Measurements from ENCODE around the gene WNT11.
A peak's percentile ranks its signal among the peaks of the same experiment; 100 is the strongest.

The WNT11 gene

GRCh38 chr11:76219243-76219642 lies 12.9 kb upstream of the WNT11 start:
- Mint-ChIP-seq H3K36me3 (no peaks in the 10 kb centered on the region), H3K4me3 (no peak overlapping the region), H3K9me3 (no peaks in the 10 kb centered on the region), H3K4me1 (no peaks in the 10 kb centered on the region), H3K27ac (no peak overlapping the region), H3K27me3 (peaks cover 6% of the 10 kb centered on the region)
- DNase-seq (ENCODE audit: low spot score in 2 of 2): no peak
- no peak for ATAC-seq (ENCODE audit: low read depth)

DNA sequence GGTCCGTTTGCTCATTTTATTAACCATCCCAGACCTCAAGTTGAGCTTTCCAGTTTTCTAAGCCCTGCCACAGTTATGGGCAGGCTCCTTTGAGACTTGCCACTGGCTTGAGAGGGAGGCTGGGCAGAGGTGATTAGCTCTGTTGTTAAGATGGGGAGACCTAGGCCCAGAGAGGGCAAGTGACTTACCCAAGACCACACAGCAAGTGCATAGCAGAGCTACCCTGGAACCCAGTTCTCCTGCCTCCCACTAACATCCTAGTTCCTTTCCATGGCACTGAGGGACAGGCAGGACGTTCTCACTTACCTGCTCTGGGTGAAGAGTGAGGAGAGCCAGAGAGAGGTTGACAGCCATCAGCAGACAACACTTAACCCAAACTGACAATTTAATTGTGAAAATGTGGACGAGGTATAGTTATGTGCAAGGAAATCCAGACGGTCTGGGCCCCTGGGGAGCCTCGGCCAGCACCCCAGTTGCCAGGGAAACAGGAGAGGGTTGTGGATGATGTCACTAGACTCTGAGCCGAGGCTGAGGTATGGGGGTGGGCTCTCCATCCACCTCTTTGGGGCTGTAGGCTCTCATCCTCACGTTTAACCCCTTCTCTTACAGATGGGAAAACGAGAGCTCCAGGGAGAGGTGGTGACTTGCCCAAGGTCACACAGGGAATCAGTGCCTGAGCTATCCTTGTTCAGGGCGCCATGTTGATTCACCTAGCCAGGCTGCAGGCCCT lies 12.3 kb upstream of the WNT11 start:
- Mint-ChIP-seq H3K27me3 (peaks cover 6% of the 10 kb centered on the region), H3K4me3 (no peak overlapping the region), H3K27ac (no peak overlapping the region), H3K9me3 (no peaks in the 10 kb centered on the region), H3K36me3 (no peaks in the 10 kb centered on the region), H3K4me1 (no peaks in the 10 kb centered on the region)
- ATAC-seq (ENCODE audit: low read depth) (no peak), DNase-seq (ENCODE audit: low spot score in 2 of 2) (no peak)

- Mint-ChIP-seq H3K4me1 (peaks cover 2% of the 10 kb centered on the region), H3K27me3 (peaks cover 6% of the 10 kb centered on the region), H3K36me3 (no peaks in the 10 kb centered on the region), H3K4me3 (no peak overlapping the region), H3K27ac (no peak overlapping the region), H3K9me3 (no peaks in the 10 kb centered on the region)
- no peak for DNase-seq (ENCODE audit: low spot score in 2 of 2)
- ATAC-seq (ENCODE audit: low read depth): no peak
Observed at GRCh38 chr11:76217653-76218160, 11.4 kb upstream of the WNT11 start.

DNA sequence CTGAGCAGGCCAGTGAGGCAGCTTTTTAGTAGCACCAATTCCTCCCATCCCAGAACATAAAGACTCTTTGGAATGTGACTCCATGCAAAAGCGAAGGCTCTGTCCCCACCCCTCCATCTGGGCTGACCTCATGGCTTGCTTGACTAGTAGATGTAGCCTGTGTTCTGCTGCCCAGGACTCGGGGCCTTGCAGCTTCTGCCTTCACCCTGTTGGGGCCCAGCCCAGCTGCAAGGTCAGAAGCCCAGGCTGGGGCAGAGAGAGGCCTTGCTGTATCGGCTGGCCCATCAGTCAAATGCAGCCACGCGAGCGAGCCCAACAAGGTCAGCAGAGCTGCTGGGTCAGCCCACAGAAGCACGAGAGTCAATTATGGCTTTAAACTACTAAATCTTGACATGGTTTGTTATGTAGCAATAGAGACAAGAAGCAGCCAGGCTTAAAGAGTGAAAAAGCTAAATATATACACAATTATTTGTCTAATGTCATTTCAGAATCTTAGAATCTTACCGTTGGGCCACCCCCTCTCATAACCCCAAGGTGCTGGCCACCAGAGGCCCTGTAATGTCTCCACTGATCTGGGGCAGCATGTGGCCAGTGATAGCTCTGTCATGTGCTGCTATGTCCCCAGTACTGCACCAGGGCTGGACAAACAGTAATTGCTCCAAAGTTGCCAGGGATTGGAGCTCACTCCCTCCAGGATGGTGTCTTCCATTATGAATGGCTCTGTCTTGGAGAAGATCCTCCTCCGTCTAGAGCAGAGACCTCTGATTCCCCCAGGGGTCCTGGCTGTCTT lies 10.4 kb upstream of the WNT11 start:
- H3K27ac Mint-ChIP-seq: no peak overlapping the region

GRCh38 chr11:76215941-76216340 lies 9.6 kb upstream of the WNT11 start:
- Mint-ChIP-seq H3K9me3 (no peaks in the 10 kb centered on the region), H3K27ac (no peak overlapping the region), H3K36me3 (no peaks in the 10 kb centered on the region), H3K27me3 (peaks cover 10% of the 10 kb centered on the region), H3K4me1 (peaks cover 2% of the 10 kb centered on the region), H3K4me3 (no peak overlapping the region)
- ATAC-seq (ENCODE audit: low read depth) (no peak), DNase-seq (ENCODE audit: low spot score in 2 of 2) (no peak)

More for the DNA sequence above, 10.4 kb upstream of the WNT11 start:
- Mint-ChIP-seq H3K27me3 (peaks cover 8% of the 10 kb centered on the region), H3K4me1 (peaks cover 2% of the 10 kb centered on the region), H3K36me3 (no peaks in the 10 kb centered on the region), H3K9me3 (no peaks in the 10 kb centered on the region), H3K4me3 (no peak overlapping the region)
- no peak for DNase-seq (ENCODE audit: low spot score in 2 of 2)
- ATAC-seq (ENCODE audit: low read depth): no peak

DNA sequence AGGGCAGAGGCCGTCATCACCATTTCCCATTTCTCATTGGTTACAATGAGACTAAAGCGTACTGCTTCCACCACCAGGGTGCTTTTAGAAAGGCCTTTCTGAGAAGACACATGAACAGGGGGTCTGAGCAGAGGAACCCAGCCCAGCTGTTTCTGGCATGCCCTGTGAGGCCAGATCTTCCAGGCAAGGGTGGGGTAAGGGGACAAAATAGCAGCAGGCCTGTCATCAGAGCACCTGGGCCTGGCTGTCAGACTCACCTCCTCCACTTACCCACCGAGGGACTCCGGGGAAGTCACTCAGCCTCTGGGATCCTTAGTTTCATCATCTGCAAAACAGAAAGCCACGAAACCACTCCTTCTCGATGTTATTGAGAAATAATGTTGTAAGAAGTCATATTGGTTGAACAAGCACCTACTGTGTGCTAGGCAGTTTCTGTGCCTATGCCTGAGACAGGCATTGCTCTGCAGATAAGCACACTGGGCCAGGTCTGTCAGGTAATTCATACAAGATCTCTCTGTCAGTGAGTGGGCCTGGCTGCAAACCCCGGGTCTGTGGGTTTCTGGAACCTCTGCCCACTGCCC lies 8.8 kb upstream of the WNT11 start:
- Mint-ChIP-seq H3K36me3 (no peaks in the 10 kb centered on the region), H3K27ac (no peak overlapping the region), H3K4me1 (peaks cover 4% of the 10 kb centered on the region), H3K27me3 (peaks cover 11% of the 10 kb centered on the region), H3K9me3 (no peaks in the 10 kb centered on the region), H3K4me3 (no peak overlapping the region)
- ATAC-seq (ENCODE audit: low read depth): no peak
- no peak for DNase-seq (ENCODE audit: low spot score in 2 of 2)

DNA sequence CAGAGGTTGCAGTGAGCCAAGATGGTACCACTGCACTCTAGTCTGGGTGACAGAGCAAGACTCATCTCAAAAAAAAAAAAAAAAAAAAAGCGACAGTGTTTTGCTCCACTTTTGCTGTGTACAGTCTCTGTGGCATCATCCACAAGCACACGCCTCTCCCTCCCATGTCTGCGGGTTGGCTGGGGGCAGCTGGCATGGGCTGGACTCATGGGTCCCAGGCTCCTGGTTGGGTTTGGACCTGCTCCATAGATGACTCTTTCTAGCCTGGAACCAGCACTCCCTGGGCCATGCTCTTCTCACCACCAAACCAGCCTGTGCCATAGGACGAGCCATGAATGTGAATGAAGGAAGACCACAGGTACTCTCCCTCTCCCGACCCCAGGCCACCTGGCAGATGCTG lies 7.9 kb upstream of the WNT11 start:
- DNase-seq (ENCODE audit: low spot score in 2 of 2): no peak
- Mint-ChIP-seq H3K4me3 (no peak overlapping the region), H3K27ac (no peak overlapping the region), H3K36me3 (no peaks in the 10 kb centered on the region), H3K4me1 (peaks cover 4% of the 10 kb centered on the region), H3K9me3 (no peaks in the 10 kb centered on the region), H3K27me3 (peaks cover 8% of the 10 kb centered on the region)
- ATAC-seq (ENCODE audit: low read depth): no peak

GRCh38 chr11:76212086-76213035 lies 6.1 kb upstream of the WNT11 start:
- Mint-ChIP-seq H3K9me3 (no peaks in the 10 kb centered on the region), H3K27me3 (peaks cover 5% of the 10 kb centered on the region), H3K4me3 (no peak overlapping the region), H3K27ac (no peak overlapping the region), H3K36me3 (no peaks in the 10 kb centered on the region), H3K4me1 (peaks cover 4% of the 10 kb centered on the region)
- DNase-seq (ENCODE audit: low spot score in 2 of 2) (no peak), ATAC-seq (ENCODE audit: low read depth) (no peak)

GRCh38 chr11:76210931-76211851 lies 4.9 kb upstream of the WNT11 start:
- Mint-ChIP-seq H3K9me3 (no peaks in the 10 kb centered on the region), H3K4me1 (peaks cover 8% of the 10 kb centered on the region), H3K27me3 (peaks cover 7% of the 10 kb centered on the region), H3K4me3 (peak overlapping the region; percentile 50), H3K36me3 (no peaks in the 10 kb centered on the region), H3K27ac (no peak overlapping the region)
- ATAC-seq (ENCODE audit: low read depth) (no peak), DNase-seq (ENCODE audit: low spot score in 2 of 2) (peak in 1 of 2 donors; percentile 36)

DNA sequence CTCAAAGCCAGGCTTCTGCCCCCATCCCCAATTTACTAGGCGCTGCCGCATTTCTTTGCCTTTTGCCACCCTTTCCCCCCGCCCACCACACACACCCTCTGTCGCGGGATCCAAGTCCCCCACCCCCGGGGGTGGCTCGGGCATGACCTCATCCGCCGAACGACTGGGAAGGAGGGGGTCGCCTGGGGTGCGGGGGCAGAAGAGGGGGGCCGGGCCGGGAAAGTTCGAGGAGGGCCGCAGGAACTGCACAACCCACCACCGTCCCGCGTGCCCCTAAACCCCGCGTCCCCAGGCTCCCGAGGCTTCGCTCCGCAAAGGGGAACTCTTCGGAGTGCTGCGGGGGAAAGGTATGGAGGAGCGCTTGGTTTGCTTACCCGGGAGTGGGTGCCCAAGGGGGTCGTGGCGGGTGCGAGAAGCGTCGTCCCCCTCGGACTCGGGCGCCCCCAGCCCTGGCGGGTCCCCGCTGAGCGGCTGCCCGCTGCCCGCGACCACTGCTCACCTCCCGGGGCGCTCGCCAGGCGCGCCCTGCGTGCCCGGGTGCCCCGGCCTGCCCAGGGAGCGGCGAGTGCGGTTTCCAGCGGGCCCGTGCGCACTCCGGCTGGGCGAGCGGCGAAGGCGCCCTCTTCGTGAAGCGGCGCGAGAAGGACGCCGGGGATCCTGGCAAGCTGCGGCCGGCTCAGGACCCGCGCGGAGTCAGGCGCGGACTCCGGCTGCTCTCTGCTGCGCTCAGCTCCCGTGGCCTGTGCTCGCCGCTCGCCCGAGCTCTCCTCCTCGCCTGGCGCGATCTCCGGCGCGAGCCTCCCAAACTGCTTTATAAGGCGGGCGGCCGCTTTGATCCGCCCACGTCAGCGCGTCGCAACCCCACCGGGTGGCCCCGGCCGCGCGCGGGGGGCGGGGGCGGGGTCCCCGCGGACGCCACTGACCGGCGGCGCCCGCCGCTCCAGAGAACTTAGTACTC lies 4.0 kb upstream of the WNT11 start:
- peak in 1 of 2 donors; percentile 52 for DNase-seq (ENCODE audit: low spot score in 2 of 2)
- H3K27me3 Mint-ChIP-seq: peaks cover 11% of the 10 kb centered on the region

DNA sequence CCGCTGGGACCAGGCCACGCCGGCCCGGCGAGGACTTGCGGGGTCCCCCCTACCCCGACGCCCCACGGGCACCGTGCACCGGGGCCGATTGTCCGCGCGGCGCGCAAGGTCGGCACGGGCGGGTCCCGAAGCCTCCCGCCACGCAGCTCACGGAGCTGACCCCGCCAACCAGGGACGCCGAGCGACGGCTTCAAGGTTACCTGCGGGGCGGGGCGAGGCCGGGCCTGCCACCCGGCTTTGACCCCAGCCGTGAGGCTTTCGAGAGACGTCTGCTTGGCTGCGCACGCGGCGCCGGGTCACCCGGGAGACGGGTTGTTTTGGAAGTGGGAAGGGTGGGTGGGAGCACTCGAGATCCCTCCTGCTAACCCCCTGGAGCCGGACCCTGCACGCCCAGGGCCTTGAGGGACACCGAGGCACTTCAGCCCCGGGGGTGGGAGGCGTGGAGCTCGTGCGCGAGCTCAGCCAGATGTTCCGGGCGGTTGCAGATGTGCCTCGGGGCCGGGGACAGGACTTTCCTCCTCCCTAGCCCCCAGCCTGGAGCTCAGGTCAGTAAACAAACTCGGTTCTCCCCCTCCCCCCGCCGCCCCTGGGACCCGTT lies 3.2 kb upstream of the WNT11 start:
- Mint-ChIP-seq H3K4me3 (peak overlapping the region; percentile 68), H3K27me3 (peaks cover 16% of the 10 kb centered on the region), H3K36me3 (no peaks in the 10 kb centered on the region), H3K4me1 (peaks cover 14% of the 10 kb centered on the region), H3K9me3 (no peaks in the 10 kb centered on the region), H3K27ac (no peak overlapping the region)
- no peak for ATAC-seq (ENCODE audit: low read depth)
- DNase-seq (ENCODE audit: low spot score in 2 of 2): peak in 1 of 2 donors; percentile 42

More for the DNA sequence above, 4.0 kb upstream of the WNT11 start:
- H3K9me3 Mint-ChIP-seq: no peaks in the 10 kb centered on the region
- H3K27ac Mint-ChIP-seq: no peak overlapping the region
- no peak for ATAC-seq (ENCODE audit: low read depth)
- H3K4me3 Mint-ChIP-seq: peak overlapping the region; percentile 68
- no peaks in the 10 kb centered on the region for H3K36me3 Mint-ChIP-seq
- peaks cover 14% of the 10 kb centered on the region for H3K4me1 Mint-ChIP-seq

Measured in memory B cell (primary cell).